Gastrocnemius medialis (tissue), 4 donors: Measurements from ENCODE around the gene NOS2.

Source experiments
- POLR2A ChIP-seq, 2 donors: fragments of 450-650 bp; IDR thresholded peaks; one replicate each; pipeline ENCODE4 v1.6.1; 2017; ENCODE audit warnings: antibody characterized with exemption in 2 of 2, mild to moderate bottlenecking in 2 of 2, moderate library complexity in 2 of 2
- TF ChIP-seq, protein P1 (sequence below), 5 experiments: fragments of 450-650 bp in 3 of 5; fragments of 200-600 bp in 2 of 5; sonication (generic) in 2 of 5; IDR thresholded peaks in 4 of 5; conservative IDR thresholded peaks in 1 of 5; 1 replicate in 4 of 5; 2 replicates in 1 of 5; pipeline ENCODE4 v1.5.1; 2016 to 2019; ENCODE audit warnings: antibody characterized with exemption in 5 of 5, mild to moderate bottlenecking in 3 of 5, moderate library complexity in 3 of 5

DNA sequence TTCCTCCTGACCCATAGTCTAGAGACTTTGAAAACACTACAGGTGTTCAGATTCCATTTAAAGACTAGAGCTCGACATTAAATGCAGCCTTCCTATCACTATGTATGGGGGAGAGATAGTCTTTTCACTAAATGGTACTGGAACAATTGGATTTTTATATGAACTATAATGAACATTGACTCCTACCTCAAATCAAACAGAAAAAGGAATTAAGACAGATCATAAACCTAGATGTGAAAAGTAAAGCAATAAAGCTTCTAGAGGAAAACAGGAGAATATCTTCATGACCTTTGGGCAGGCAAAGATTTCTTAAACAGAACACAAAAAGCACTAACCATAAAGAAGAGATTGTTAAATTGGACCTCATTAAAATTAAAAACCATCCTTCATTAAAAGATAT lies 18.8 kb upstream of the NOS2 start:
- TF ChIP-seq, protein P1, sequence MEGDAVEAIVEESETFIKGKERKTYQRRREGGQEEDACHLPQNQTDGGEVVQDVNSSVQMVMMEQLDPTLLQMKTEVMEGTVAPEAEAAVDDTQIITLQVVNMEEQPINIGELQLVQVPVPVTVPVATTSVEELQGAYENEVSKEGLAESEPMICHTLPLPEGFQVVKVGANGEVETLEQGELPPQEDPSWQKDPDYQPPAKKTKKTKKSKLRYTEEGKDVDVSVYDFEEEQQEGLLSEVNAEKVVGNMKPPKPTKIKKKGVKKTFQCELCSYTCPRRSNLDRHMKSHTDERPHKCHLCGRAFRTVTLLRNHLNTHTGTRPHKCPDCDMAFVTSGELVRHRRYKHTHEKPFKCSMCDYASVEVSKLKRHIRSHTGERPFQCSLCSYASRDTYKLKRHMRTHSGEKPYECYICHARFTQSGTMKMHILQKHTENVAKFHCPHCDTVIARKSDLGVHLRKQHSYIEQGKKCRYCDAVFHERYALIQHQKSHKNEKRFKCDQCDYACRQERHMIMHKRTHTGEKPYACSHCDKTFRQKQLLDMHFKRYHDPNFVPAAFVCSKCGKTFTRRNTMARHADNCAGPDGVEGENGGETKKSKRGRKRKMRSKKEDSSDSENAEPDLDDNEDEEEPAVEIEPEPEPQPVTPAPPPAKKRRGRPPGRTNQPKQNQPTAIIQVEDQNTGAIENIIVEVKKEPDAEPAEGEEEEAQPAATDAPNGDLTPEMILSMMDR (IDR thresholded peaks at IDR 0.05 in 4 of 5, conservative IDR thresholded peaks at IDR 0.05 in 1 of 5), result no peak
- TF ChIP-seq POLR2A (IDR thresholded peaks at IDR 0.05), result no peak
